ENCODE data around the gene ADSS1. TPM values are rescaled to one million over a fixed set of nuclear protein-coding genes. Genes with fewer than 3 reads are reported as not detected.

ADSS1 gene
- total RNA-seq, 2 experiments from 2014 or later = 0.81 to 1.2 TPM

GRCh38 chr14:104682107-104682593, 41.9 kb upstream of the ADSS1 start:
- H3K36me3 Mint-ChIP-seq (ENCODE audit: low read depth) = no peaks in the 10 kb centered on the region
- CTCF ChIA-PET = interaction anchor here (0.7 to 1.0 kb wide), 2 partner anchors 21 to 63 kb away, joined by 3 read pairs; no protein-coding TSS in a partner anchor

GRCh38 chr14:104683653-104684448, 40.2 kb upstream of the ADSS1 start:
- Mint-ChIP-seq H3K27ac (no peak overlapping the region), H3K4me3 (no peak overlapping the region), H3K9me3 (no peaks in the 10 kb centered on the region), H3K4me1 (peaks cover 34% of the 10 kb centered on the region), H3K27me3 (peaks cover 8% of the 10 kb centered on the region), H3K36me3 (ENCODE audit: low read depth) (no peaks in the 10 kb centered on the region)
- CTCF ChIA-PET = interaction anchor here (2.0 kb wide), 1 partner anchor 20 kb away, joined by 6 read pairs; no protein-coding TSS in a partner anchor
- no peak for DNase-seq
- POLR2A ChIA-PET = no interaction called here

More at GRCh38 chr14:104682107-104682593, 41.9 kb upstream of the ADSS1 start:
- POLR2A ChIA-PET = no interaction called here
- peaks cover 8% of the 10 kb centered on the region for H3K27me3 Mint-ChIP-seq
- H3K9me3 Mint-ChIP-seq = no peaks in the 10 kb centered on the region
- peaks cover 34% of the 10 kb centered on the region for H3K4me1 Mint-ChIP-seq
- DNase-seq = no peak
- H3K27ac Mint-ChIP-seq = no peak overlapping the region
- no peak overlapping the region for H3K4me3 Mint-ChIP-seq

GRCh38 chr14:104684449-104684821, 39.6 kb upstream of the ADSS1 start:
- Mint-ChIP-seq H3K9me3 (no peaks in the 10 kb centered on the region), H3K4me1 (peaks cover 34% of the 10 kb centered on the region), H3K27me3 (peaks cover 8% of the 10 kb centered on the region), H3K36me3 (ENCODE audit: low read depth) (no peaks in the 10 kb centered on the region), H3K27ac (no peak overlapping the region), H3K4me3 (no peak overlapping the region)
- POLR2A ChIA-PET = no interaction called here
- CTCF ChIA-PET = interaction anchor here (2.0 kb wide), 1 partner anchor 19 kb away, joined by 6 read pairs; no protein-coding TSS in a partner anchor
- DNase-seq = no peak

GRCh38 chr14:104685216-104685997, 38.6 kb upstream of the ADSS1 start:
- ChIA-PET POLR2A (no interaction called here), CTCF (interaction anchor here (2.0 kb wide), 1 partner anchor 18 kb away, joined by 6 read pairs; no protein-coding TSS in a partner anchor)
- no peak for DNase-seq
- H3K9me3 Mint-ChIP-seq = no peaks in the 10 kb centered on the region
- H3K4me3 Mint-ChIP-seq = no peak overlapping the region
- peaks cover 34% of the 10 kb centered on the region for H3K4me1 Mint-ChIP-seq
- H3K36me3 Mint-ChIP-seq (ENCODE audit: low read depth) = no peaks in the 10 kb centered on the region
- peaks cover 8% of the 10 kb centered on the region for H3K27me3 Mint-ChIP-seq
- peak overlapping the region; percentile 75 for H3K27ac Mint-ChIP-seq

GRCh38 chr14:104685998-104686610, 37.9 kb upstream of the ADSS1 start:
- CTCF ChIA-PET = interaction anchor here (0.9 kb wide), 1 partner anchor 11 kb away, joined by 3 read pairs; no protein-coding TSS in a partner anchor

GRCh38 chr14:104686624-104687517, 37.2 kb upstream of the ADSS1 start:
- peaks cover 9% of the 10 kb centered on the region for H3K36me3 Mint-ChIP-seq (ENCODE audit: low read depth)
- H3K27me3 Mint-ChIP-seq = peaks cover 8% of the 10 kb centered on the region
- peak overlapping the region; percentile 59 for H3K4me3 Mint-ChIP-seq
- peak; percentile 36 for DNase-seq
- POLR2A ChIA-PET = no interaction called here
- peak overlapping the region; percentile 88 for H3K27ac Mint-ChIP-seq
- no peaks in the 10 kb centered on the region for H3K9me3 Mint-ChIP-seq
- CTCF ChIA-PET = interaction anchor here (0.9 to 1.2 kb wide), 2 partner anchors 11 to 22 kb away, joined by 3 to 4 read pairs; no protein-coding TSS in a partner anchor
- peaks cover 47% of the 10 kb centered on the region for H3K4me1 Mint-ChIP-seq

More at GRCh38 chr14:104685998-104686610, 37.9 kb upstream of the ADSS1 start:
- Mint-ChIP-seq H3K27me3 (peaks cover 8% of the 10 kb centered on the region), H3K36me3 (ENCODE audit: low read depth) (peaks cover 5% of the 10 kb centered on the region), H3K9me3 (no peaks in the 10 kb centered on the region), H3K27ac (peak overlapping the region; percentile 50), H3K4me3 (no peak overlapping the region), H3K4me1 (peaks cover 40% of the 10 kb centered on the region)
- DNase-seq = no peak
- POLR2A ChIA-PET = no interaction called here

GRCh38 chr14:104687601-104688504, 36.2 kb upstream of the ADSS1 start:
- Mint-ChIP-seq H3K4me3 (peak overlapping the region; percentile 59), H3K27me3 (peaks cover 8% of the 10 kb centered on the region), H3K27ac (peak overlapping the region; percentile 71), H3K9me3 (no peaks in the 10 kb centered on the region), H3K36me3 (ENCODE audit: low read depth) (peaks cover 9% of the 10 kb centered on the region), H3K4me1 (peaks cover 51% of the 10 kb centered on the region)
- CTCF ChIA-PET = interaction anchor here (1.2 kb wide), 2 partner anchors 13 to 21 kb away, joined by 3 to 4 read pairs; no protein-coding TSS in a partner anchor
- DNase-seq = no peak
- POLR2A ChIA-PET = no interaction called here

- ChIA-PET CTCF (interaction anchor here (1.2 kb wide), 2 partner anchors 14 to 21 kb away, joined by 3 to 4 read pairs; no protein-coding TSS in a partner anchor), POLR2A (no interaction called here)
- Mint-ChIP-seq H3K4me1 (peaks cover 56% of the 10 kb centered on the region), H3K27ac (peak overlapping the region; percentile 31), H3K9me3 (no peaks in the 10 kb centered on the region), H3K4me3 (peak overlapping the region; percentile 59), H3K27me3 (peaks cover 8% of the 10 kb centered on the region), H3K36me3 (ENCODE audit: low read depth) (peaks cover 11% of the 10 kb centered on the region)
- DNase-seq = no peak
Observed at GRCh38 chr14:104688505-104689108, 35.4 kb upstream of the ADSS1 start.

GRCh38 chr14:104689109-104689880, 34.7 kb upstream of the ADSS1 start, which contains the start of gene INF2:
TSS of gene INF2 (plus strand) at chr14:104689618. CDS start at chr14:104701366, 11,748 bp downstream.
- Mint-ChIP-seq H3K36me3 (ENCODE audit: low read depth) (peaks cover 11% of the 10 kb centered on the region), H3K27ac (peak within 1 kb of the TSS; percentile 66), H3K27me3 (peaks cover 8% of the 10 kb centered on the region), H3K9me3 (no peaks in the 10 kb centered on the region), H3K4me3 (peak within 1 kb of the TSS; percentile 78), H3K4me1 (peaks cover 60% of the 10 kb centered on the region)
- DNase-seq = peak; percentile 50
- ChIA-PET CTCF (interaction anchor here (1.2 kb wide), 1 partner anchor 15 kb away, joined by 3 read pairs; no protein-coding TSS in a partner anchor), POLR2A (no interaction called here)

All from activated CD4-positive, alpha-beta T cell treated with anti-CD3 and anti-CD28 coated beads, Interleukin-2, amount 10 ng/mL, durations not matched to agents 7 days and 5 days (primary cell).